Neural progenitor cell (in vitro differentiated cells): ENCODE measurements around the gene GAR1.

Experiments
- CTCF ChIP-seq: fragments of 200-600 bp; sonication (generic); IDR thresholded peaks from 2 replicates; pipeline ENCODE4 v1.5.1; 2017; ENCODE audit warnings: antibody characterized with exemption, mild to moderate bottlenecking
- EZH2 ChIP-seq: fragments of 200-600 bp; sonication (generic); IDR thresholded peaks from 2 replicates; pipeline ENCODE4 v1.6.1; 2017; ENCODE audit warnings: antibody characterized with exemption, mild to moderate bottlenecking, moderate library complexity

- TF ChIP-seq CTCF (no peak), EZH2 (no peak)
Measured at GRCh38 chr4:109848501-109848900, 32.9 kb downstream of the GAR1 start.
